Brain microvascular endothelial cell (primary cell): ENCODE data around the gene WDFY3.

Experiments used
- DNase-seq: peaks from one replicate; pipeline ENCODE4 v3.0.0-alpha.2; 2020
- H3K27ac ChIP-seq: fragments of 250-450 bp; sonication (Bioruptor Pico); 2 replicates; pipeline ENCODE4 v1.5.1; 2020; ENCODE audit warnings: mild to moderate bottlenecking, moderate library complexity
- H3K27me3 ChIP-seq: fragments of 250-450 bp; sonication (Bioruptor Pico); replicated peaks from 2 replicates; pipeline ENCODE4 v1.5.1; 2020; ENCODE audit warnings: mild to moderate bottlenecking
- H3K36me3 ChIP-seq: fragments of 250-450 bp; sonication (Bioruptor Pico); replicated peaks from 2 replicates; pipeline ENCODE4 v1.5.1; 2020; ENCODE audit warnings: mild to moderate bottlenecking
- H3K4me3 ChIP-seq: 2 replicates; pipeline ENCODE4 v1.5.1; 2011; ENCODE audit warnings: low read depth, mild to moderate bottlenecking, control low read depth, low read length, moderate library complexity
- CTCF ChIP-seq: IDR thresholded peaks from 2 replicates; pipeline ENCODE4 v1.5.1; 2011; ENCODE audit warnings: low read depth, mild to moderate bottlenecking, moderate library complexity, low read length, control low read depth, inconsistent platforms; ENCODE audit errors: missing control alignments
- in situ Hi-C: cut with HindIII; loops from 2 replicates; pipeline ENCODE4 v1.10.0; 2017; ENCODE audit warnings: low sequenced_read_pairs, low pct_ligation_motif_present

WDFY3 gene

GRCh38 chr4:84626673-84627072 is 339.8 kb downstream of the WDFY3 start:
- Histone ChIP-seq H3K4me3 (no peak overlapping the region), H3K27me3 (no peaks in the 10 kb centered on the region), H3K36me3 (no peaks in the 10 kb centered on the region), H3K27ac (no peak overlapping the region)
- in situ Hi-C loops: no loop called here
- no peak for TF ChIP-seq CTCF
- DNase-seq: no peak

DNA sequence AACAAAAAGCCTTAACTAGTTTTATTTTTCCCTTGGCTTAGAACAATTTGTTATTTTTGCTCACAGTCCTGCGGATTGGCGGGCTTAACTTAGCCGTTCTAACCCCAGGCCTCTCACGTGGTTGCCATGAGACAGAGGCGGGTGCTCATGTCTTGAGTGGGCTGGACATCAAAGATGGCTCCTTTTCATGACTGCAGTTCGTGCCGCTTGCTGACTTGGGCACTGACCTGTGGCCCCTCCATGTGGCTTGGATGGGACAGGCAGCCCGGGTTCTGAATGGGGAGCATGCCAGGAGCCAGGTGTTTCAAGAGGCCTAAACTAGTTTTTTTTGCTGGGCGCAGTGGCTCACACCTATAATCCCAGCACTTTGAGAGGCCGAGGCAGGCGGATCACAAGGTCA is 342.8 kb downstream of the WDFY3 start:
- H3K27me3 ChIP-seq: no peaks in the 10 kb centered on the region
- H3K4me3 ChIP-seq: no peak overlapping the region
- no peak overlapping the region for H3K27ac ChIP-seq
- no peaks in the 10 kb centered on the region for H3K36me3 ChIP-seq
- no peak for TF ChIP-seq CTCF
- in situ Hi-C loops: no loop called here
- DNase-seq: no peak

DNA sequence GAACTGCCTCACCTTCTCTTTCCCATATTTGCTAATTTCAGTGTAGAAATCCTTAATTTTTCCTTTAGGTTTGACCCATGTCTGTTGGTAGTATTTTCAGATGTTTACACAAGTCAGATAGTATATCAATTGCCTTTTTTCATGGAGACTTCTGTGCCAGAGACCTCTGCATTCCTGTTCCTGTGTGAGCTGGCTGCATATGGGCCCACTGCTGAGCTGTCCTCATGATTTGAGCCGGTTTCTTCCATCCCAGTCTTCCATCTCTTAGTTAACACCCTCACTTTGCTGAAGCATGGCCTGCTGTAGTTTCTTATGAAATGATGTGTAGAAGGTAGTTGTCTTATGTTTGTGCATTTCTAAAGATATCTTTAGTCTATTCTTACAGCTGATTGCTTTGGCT is 343.5 kb downstream of the WDFY3 start:
- no peak for DNase-seq
- Histone ChIP-seq H3K27ac (no peak overlapping the region), H3K36me3 (no peaks in the 10 kb centered on the region), H3K4me3 (no peak overlapping the region), H3K27me3 (no peaks in the 10 kb centered on the region)
- in situ Hi-C loops: no loop called here
- no peak for TF ChIP-seq CTCF
